Measurements from ENCODE around the gene SAMD9.
"Not testable (repeated sequence)": the region's sequence is repeated elsewhere in the genome, so short reads cannot be mapped to it uniquely, and the experiment has no call there.

SAMD9 gene

DNA sequence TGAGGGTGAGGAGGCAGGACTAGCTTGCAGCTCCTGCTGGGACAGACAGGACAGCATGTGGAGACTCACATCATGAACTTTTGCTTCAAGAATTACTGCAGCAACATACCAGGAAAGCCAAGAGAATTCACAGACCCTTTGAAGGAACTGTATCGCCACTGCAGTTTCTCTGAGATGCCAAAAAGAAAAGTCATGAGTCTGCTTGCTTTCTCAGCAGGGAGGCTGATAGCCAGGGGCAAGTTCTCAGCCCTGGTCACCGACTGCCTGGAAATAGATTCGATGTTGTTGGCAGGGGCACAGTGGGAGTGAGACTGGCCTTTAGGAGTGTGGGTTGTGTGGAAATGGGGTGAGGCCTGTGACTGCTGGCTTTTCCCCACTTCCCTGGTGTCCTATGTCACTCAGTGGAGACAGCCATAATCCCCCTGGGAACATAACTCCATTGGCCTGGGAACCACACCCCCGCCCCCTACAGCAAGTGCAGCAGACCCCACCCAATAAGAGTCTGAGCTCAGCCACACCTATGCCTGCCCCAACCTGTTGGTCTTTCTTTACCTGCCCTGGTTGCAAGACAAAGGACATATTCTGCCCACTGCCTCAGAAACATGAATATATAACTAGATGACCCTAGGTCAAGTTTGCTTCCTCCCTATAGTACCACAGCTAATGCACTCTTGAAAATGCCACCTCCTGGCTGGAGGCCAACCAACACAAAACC, 1.6 kb upstream of the SAMD9 start:
- no peak for DNase-seq

DNA sequence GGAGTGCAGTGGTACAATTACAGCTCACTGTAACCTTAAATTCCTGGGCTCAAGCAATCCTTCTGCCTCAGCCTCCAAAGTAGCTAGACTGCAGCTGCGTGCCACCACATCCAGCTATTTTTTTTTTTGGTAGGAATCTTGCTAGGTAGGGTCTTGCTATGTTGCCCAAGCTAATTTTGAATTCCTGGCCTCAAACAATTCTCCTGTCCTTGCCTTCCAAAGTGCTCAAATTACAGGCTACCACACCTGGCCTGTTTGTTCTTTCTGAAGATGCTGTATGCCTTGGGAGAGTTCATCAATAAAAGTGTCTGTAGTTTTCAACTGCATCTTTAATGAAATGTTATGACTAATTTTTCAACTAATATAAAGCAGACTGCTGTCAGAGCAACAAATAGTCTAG, 452 bp downstream of the SAMD9 start:
- DNase-seq: no peak

DNA sequence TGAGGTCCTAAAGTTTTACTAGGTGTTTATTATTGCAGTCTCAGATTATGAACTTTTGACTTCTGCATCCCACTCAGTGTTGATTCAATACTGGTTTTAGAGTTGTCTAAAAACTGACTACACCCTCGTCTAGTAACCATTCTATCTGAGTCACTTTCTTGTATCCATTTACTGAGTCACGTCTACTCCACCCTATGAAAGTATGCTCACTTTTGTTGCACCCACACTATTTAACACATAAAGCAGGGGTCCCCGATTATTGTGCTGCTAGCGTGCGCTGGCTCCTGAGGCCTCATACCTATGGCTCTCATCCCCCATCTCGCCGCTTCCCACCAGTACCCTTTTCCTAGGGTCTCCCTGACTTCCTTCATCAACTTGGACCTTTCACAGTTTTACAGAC, 2.0 kb downstream of the SAMD9 start:
- no peak for DNase-seq

DNA sequence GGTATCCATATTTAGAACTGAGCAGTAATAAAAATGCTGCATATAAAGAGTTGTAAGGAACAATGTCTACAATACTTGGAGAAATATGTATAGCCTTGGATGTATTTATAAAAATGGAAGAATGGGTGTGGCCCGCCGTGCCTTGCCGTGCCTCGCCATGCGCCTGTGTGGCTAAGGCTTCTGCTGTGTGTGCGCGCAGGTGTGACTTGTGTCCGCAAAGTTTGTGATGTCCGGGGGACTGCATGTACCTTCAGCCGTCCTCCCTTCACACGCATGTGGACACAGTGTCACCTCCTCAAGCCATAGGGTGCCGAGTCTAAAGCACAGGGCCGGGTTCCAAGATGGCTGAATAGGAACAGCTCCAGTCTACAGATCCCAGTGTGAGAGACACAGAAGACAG, 9.8 kb downstream of the SAMD9 start:
- DNase-seq: no peak

DNA sequence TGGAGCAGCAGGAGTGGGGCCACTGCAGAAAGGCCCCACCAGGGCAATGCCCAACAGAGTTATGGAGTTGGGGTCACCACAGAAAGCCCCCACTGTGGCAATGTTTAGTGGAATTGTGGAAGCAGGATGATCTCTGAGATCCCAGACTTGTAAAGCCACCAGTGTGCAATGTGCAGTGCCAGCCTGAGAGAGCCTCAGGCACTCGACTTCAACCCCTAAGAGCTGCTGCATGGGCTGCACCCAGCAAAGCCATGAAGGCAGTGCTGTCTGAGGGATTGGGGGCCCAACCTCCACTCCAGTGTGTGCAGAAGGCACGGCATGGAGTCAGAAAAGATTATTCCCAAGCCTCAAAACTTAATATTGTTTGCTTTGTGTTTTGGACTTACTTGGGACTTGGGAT, 20.4 kb downstream of the SAMD9 start:
- DNase-seq: no peak

DNA sequence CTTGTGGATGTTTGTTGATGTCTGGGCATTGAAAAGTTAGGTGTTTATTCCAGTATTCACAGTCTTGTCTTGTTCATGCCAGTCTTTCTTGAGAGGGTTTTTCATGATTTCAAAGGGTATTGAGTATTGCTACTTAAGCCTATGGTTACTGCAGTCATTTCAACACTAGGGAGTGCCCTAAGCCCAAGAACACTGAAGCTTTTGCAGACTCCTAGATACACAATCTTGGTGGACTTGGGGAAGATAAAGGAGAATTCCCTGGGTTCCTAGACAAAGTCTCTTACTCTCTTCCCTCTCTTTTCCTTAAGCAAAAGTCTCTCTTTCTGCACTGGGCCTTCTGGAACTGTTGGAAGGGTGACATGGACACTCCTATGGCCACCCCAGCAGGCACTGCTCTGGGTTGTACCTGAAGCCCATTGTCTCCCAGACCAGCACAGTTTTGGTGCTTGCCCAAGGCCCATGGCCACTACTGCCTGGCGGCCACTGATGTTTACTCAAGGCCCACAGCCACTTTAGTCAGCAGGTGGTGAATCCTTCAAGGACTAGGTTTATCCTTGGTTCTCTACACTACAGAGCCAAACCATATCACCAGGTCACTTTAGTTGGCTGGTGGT, 24.9 kb downstream of the SAMD9 start:
- no peak for DNase-seq

DNA sequence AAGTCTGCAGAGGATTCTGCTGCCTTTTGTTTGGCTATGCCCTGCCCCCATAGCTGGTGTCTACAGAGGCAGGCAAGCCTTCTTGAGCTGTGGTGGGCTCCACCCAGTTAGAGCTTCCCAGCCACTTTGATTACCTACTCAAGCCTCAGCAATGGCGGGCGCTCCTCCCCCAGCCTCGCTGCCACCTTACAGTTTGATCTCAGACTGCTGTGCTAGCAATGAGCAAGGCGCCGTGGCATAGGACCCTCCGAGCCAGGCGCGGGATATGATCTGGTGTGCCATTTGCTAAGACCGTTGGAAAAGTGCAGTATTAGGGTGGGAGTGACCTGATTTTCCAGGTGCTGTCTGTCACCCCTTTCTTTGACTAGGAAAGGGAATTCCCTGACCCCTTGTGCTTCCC, 44.4 kb downstream of the SAMD9 start:
- not testable (repeated sequence) for DNase-seq

DNA sequence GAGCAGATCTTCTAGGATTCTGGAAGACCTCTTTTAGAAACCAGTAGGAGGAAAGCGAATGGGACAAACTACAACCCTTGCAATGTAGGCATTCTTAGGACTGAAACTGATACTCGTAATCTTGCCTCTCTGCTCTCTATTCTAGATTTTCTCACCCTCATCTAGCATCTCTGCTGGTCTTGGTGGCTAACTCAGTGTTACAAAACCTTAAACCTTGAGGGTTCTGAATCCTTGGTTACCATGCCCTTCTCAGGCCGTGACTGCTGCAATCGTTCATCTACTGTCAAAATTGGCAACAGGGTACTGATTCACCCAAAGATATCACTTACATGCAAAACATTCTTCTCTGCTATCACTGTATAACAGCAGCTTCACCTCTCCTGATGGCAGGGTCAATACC, 55.2 kb downstream of the SAMD9 start:
- no peak for DNase-seq

DNA sequence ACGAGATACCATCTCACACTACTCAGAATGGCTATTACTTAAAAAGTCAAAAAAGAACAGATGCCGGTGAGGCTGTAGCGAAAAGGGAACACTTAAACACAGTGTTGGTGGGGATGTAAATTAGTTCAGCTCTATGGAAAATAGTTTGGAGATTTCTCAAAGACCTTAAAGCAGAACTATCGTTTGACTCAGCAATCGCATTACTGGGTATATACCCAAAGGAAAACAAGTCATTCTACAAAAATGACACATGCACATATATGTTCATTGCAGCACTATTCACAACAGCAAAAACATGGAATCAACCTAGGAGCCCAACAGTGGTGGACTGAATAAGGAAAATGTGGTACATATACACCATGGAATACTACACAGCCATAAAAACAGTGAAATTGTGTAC, 56.9 kb downstream of the SAMD9 start:
- no peak for DNase-seq

DNA sequence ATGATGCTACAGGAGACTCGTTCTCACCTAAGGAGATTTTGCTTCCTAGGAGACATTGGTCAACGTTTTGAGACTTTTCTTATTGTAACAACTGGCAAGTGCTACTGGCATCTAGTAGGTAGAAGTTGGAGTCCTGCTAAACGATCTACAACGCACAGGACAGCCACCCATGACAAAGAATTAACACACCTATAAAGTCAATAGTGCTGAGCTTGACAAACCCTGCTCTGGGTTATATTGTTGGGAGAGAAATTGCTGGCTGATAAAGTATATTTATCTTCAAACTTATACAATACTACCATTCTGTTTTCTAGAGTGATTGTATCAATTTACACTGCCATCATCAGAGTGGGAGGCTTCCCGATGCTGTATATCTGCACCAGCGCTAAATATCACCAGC, 57.8 kb downstream of the SAMD9 start:
- DNase-seq: no peak

DNA sequence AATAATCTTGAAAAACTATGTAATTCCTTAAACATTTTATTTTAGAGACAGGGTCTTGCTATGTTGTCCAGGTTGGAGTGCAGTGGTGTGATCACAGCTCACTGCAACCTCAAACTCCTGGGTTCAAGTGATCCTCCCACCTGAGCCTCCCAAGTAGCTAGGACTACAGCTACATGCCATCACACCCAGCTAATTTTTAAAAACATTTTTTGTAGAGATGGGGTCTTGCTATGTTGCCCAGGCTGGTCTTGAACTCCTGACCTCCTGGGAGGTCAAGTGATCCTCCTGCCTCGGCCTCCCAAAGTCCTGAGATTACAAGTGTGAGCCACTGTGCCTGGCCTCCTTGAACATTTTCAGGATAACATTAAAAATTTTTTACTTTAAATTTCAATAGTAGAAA, 61.2 kb downstream of the SAMD9 start:
- DNase-seq: not testable (repeated sequence)

DNA sequence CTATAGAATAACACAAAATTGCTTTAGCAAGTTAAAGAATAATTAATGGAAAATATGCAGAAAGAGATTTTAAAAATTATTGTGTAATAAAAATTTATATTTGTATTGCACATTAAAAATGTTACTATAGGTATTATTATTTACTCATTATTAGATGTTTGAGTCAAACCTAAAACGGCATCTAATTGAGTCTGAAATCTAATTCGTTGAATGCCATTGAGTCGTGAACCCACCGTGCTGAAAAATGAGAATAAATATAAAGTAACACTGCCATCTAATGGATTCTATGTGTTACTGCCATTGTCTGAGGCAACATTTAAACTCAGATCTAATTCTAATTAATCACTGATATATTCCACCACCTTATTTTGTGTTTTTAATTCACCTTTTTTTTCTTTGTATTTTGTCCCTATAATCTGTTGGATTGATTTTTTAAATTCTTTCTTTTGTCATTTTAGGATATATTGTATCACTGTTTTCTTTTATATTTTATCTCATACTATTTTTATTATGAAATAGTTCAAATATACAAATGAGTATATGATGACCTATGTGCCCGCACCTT, 62.2 kb downstream of the SAMD9 start:
- peak; percentile 9 to 43 for DNase-seq

DNA sequence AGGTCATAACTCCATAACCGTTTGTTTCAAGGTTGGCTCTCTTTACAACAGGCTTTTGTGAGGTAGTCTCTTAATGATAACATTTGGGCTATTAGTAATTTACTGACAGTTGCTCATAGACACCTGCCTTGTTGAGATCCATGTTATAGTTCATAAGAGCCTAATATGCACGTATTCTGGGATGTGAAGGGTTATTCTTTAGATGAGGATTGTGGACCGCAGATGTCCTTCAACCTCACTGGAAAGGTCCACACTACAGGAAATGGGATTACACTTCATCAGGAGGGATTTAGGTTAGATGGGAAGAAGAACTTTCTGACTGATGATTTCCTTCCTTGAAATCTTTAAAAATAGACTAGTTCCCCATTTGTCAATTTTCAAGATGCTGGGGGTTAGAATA, 62.8 kb downstream of the SAMD9 start:
- DNase-seq: no peak

DNA sequence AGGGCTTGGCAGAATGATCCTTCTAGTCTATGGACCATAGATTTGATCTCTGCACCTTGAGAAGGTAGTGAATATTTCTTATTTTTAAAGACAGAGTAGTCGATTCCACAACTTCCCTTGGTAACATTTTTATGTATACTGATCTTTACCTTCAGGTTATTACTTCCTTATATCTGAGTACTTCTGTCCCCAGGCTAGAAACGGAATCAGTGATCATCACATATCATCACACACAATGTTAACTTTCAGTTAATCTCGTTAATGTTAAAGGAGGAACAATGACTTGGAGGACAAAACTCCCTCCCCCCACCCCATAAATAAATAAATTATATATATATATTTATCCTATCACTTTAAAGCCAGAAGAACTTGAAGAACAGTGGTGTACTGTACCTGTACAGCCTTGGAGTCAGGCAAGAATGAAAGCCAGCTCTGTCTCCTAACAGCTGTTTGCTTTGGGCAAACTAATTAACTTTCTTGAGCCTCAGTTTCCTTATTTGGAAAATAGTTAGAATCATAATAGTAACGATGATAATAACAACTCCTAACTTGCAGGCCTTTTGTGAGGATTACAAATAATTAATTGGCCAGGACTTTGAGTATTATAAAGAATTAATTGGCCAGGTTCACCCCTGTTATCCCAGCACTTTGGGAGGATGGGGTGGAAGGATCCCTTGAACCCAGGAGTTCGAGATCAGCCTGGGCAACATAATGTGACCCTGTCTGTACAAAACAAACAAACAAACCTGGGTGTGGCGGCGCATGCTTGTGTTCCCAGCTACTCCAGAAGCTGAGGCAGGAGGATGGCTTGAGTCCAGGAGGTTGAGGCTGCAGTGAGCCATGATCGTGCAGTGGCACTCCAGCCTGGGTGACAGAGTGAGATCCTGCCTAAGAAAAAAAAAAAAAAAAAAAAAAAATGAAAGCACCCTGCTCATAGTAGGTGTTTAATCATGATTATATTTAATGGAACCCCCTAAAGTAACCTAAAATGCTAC, 63.5 kb downstream of the SAMD9 start:
- no peak for DNase-seq

DNA sequence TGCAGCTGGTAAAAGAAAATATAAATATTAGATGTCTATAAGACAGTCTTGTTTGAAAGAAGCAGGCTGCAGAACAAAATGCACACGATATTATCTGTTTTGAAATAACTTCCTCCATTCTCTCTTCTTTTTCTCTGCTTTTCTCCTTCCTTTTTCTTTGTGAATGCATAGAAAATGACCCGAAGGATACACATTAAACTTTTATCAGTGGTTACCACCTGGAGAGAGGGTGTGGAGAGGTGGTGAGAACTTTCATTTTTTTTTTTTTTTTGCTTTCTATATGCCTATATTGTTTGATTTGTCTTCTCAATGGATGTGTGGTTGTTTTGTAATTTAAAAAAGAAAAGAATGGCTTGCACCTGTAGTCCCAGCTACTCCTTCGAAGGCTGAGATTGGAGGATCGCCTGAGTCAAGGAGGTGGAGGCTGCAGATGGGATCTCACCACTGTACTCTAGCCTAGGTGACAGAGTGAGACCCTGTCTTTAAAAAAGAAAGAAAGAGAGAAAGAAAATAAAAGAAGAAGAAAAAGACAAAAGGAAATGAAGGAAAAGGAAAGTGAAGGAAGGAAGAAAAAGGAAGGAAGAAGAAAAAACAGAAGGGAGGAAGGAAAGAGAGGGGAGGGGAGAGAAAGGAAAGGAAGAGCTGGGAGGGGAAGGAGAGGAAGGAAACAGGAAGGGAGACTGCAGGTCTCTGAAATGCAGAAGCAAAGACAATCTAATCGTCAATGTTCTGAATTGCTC, 64.4 kb downstream of the SAMD9 start:
- no peak for DNase-seq

DNA sequence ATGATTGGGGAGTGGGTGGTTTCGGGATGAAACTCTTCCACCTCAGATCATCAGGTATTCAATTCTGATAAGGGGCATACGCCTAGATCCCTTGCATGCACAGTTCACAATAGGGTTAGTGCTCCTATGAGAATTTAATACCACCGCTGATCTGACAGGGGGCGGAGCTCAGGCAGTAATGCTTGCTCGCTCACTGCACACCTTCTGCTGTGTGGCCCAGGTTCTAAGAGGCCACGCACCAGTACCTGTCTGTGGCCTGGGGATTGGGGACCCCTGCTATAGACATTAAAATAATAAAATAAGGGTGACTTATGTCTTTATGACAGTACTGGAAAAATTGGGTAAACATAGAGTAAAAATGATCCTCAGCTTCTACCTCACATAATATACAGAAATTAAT, 66.1 kb downstream of the SAMD9 start:
- no peak for DNase-seq
